Suprapubic skin (tissue), 4 donors: ENCODE data around the gene MRRF.

ENCODE experiments used
- CTCF ChIP-seq, 2 donors: fragments of 200-600 bp in 1 of 2; fragments of 450-650 bp in 1 of 2; sonication (generic) in 1 of 2; IDR thresholded peaks; one replicate each; pipeline ENCODE4 v1.5.1; 2016 to 2019; ENCODE audit warnings: antibody characterized with exemption in 2 of 2, mild to moderate bottlenecking in 1 of 2, moderate library complexity in 1 of 2
- EP300 ChIP-seq: sonication (generic); formaldehyde crosslinking; IDR thresholded peaks from one replicate; pipeline ENCODE4 v1.6.1; 2017; ENCODE audit warnings: antibody characterized with exemption
- POLR2A ChIP-seq, 2 donors: fragments of 450-650 bp; IDR thresholded peaks; one replicate each; pipeline ENCODE4 v1.6.1; 2017; ENCODE audit warnings: antibody characterized with exemption in 2 of 2, mild to moderate bottlenecking in 2 of 2, moderate library complexity in 2 of 2
- POLR2AphosphoS5 ChIP-seq, 3 donors: sonication (generic); formaldehyde crosslinking; IDR thresholded peaks; one replicate each; pipeline ENCODE4 v1.6.1; 2017; ENCODE audit warnings: antibody characterized with exemption in 3 of 3

DNA sequence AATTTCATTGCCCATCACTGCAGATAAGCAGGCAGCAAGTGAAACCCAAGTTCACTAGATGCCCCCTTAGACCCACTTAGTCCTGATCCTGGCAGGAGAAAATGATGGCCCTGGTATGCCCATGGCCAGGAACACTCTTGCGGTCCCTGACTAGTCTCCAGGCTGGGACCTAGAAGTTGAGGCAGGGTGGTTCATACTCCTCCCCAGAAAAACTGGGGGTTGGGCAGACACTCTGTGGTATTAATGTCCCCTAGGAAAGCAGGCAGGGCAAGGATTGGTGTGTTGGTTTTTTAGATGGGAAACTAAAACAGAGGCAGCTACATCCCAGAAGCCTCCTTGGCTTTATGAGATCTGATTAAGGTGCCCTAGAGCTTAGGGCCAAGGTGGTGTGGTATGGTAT, 49.0 kb upstream of the MRRF start:
- no peak for TF ChIP-seq CTCF (IDR thresholded peaks at IDR 0.05)
- TF ChIP-seq EP300, result no peak
- no peak for TF ChIP-seq POLR2A (IDR thresholded peaks at IDR 0.05)
- no peak for TF ChIP-seq POLR2AphosphoS5 (IDR thresholded peaks at IDR 0.05)
